Neutrophil (primary cell): Measurements from ENCODE around the gene YWHAE.
"Not testable (repeated sequence)": the region's sequence is repeated elsewhere in the genome, so short reads cannot be mapped to it uniquely, and the experiment has no call there.

Experiments used
- H3K27ac ChIP-seq: fragments of 200-600 bp; sonication (generic); 2 replicates; pipeline ENCODE4 v1.5.1; 2016; ENCODE audit warnings: mild to moderate bottlenecking, moderate library complexity
- H3K27me3 ChIP-seq: fragments of 200-600 bp; sonication (generic); 2 replicates; pipeline ENCODE4 v1.6.0; 2016; ENCODE audit warnings: mild to moderate bottlenecking
- H3K36me3 ChIP-seq: fragments of 200-600 bp; sonication (generic); 2 replicates; pipeline ENCODE4 v1.5.1; 2017
- H3K4me1 ChIP-seq, 2 experiments: fragments of 200-600 bp in 1 of 2; sonication (generic) in 1 of 2; 1 replicate in 1 of 2; 2 replicates in 1 of 2; pipeline versions ENCODE4 v1.5.1 to v1.6.1; 2013 to 2016; ENCODE audit warnings: low read depth in 1 of 2, low read length in 1 of 2, mild to moderate bottlenecking in 1 of 2, moderate library complexity in 1 of 2; ENCODE audit not compliant: control insufficient read depth in 1 of 2, insufficient read depth in 1 of 2
- H3K4me3 ChIP-seq, 2 experiments: fragments of 200-600 bp in 1 of 2; sonication (generic) in 1 of 2; 1 replicate in 1 of 2; 2 replicates in 1 of 2; pipeline ENCODE4 v1.5.1; 2013 to 2016; ENCODE audit warnings: low read depth in 1 of 2, low read length in 1 of 2, mild to moderate bottlenecking in 1 of 2, moderate library complexity in 1 of 2
- H3K9me3 ChIP-seq: fragments of 200-600 bp; sonication (generic); 2 replicates; pipeline ENCODE4 v1.5.1; 2016
- CTCF ChIP-seq: fragments of 200-600 bp; sonication (generic); IDR thresholded peaks from 2 replicates; pipeline ENCODE4 v1.5.1; 2016; ENCODE audit warnings: antibody characterized with exemption

The YWHAE gene

GRCh38 chr17:1399679-1400512, at the start of gene YWHAE:
TSS of gene YWHAE (minus strand) at chr17:1400222. CDS start at chr17:1400110, 112 bp downstream.
- Histone ChIP-seq H3K27ac (peak within 1 kb of the TSS; percentile 86), H3K9me3 (no peaks in the 10 kb centered on the region), H3K4me1 (peaks cover 54 to 57% of the 10 kb centered on the region in 2 experiments), H3K4me3 (peak within 1 kb of the TSS; percentile 95 to 98), H3K27me3 (no peaks in the 10 kb centered on the region), H3K36me3 (peaks cover 3% of the 10 kb centered on the region)
- TF ChIP-seq CTCF = peak; percentile 24

- Histone ChIP-seq H3K4me1 (peaks cover 39 to 48% of the 10 kb centered on the region in 2 experiments), H3K27me3 (no peaks in the 10 kb centered on the region), H3K36me3 (peaks cover 31% of the 10 kb centered on the region), H3K9me3 (no peaks in the 10 kb centered on the region), H3K4me3 (no peak overlapping the region), H3K27ac (peak overlapping the region; percentile 54)
- no peak for TF ChIP-seq CTCF
Measured at GRCh38 chr17:1449412-1449967, 49.5 kb upstream of the YWHAE start.

- Histone ChIP-seq H3K27me3 (no peaks in the 10 kb centered on the region), H3K9me3 (no peaks in the 10 kb centered on the region), H3K36me3 (peaks cover 22% of the 10 kb centered on the region), H3K4me1 (peaks cover 23 to 26% of the 10 kb centered on the region in 2 experiments), H3K27ac (peak overlapping the region; percentile 48), H3K4me3 (no peak overlapping the region)
- no peak for TF ChIP-seq CTCF
Measured at GRCh38 chr17:1447052-1447451, 47.0 kb upstream of the YWHAE start.

- H3K4me1 ChIP-seq = peaks cover 23 to 26% of the 10 kb centered on the region in 2 experiments
- TF ChIP-seq CTCF = no peak
- no peaks in the 10 kb centered on the region for H3K9me3 ChIP-seq
- peaks cover 22% of the 10 kb centered on the region for H3K36me3 ChIP-seq
- no peak overlapping the region for H3K4me3 ChIP-seq
- no peaks in the 10 kb centered on the region for H3K27me3 ChIP-seq
- H3K27ac ChIP-seq = peak overlapping the region; percentile 26
Measured at GRCh38 chr17:1446201-1446600, 46.2 kb upstream of the YWHAE start.

GRCh38 chr17:1445695-1446094, 45.7 kb upstream of the YWHAE start:
- peaks cover 23 to 26% of the 10 kb centered on the region in 2 experiments for H3K4me1 ChIP-seq
- not testable (repeated sequence) for H3K4me3 ChIP-seq, H3K9me3 ChIP-seq, H3K27me3 ChIP-seq
- H3K27ac ChIP-seq = peak overlapping the region; percentile 26
- H3K36me3 ChIP-seq = peaks cover 24% of the 10 kb centered on the region

- H3K27me3 ChIP-seq, H3K9me3 ChIP-seq, H3K4me3 ChIP-seq, H3K4me1 ChIP-seq, H3K27ac ChIP-seq: not testable (repeated sequence)
- H3K36me3 ChIP-seq = peaks cover 24% of the 10 kb centered on the region
Measured at GRCh38 chr17:1442721-1443120, 42.7 kb upstream of the YWHAE start.
